HEK293 (cell line): Measurements from ENCODE around the gene XPO5.

Source experiments
- EGR2 ChIP-seq: fragments of 450-650 bp; formaldehyde crosslinking; IDR thresholded peaks from 2 replicates; pipeline ENCODE4 v1.5.1; 2016; ENCODE audit warnings: low read depth, missing biosample characterization, missing genetic modification characterization
- GLI2 ChIP-seq: fragments of 450-650 bp; formaldehyde crosslinking; IDR thresholded peaks from 2 replicates; pipeline ENCODE4; 2017; ENCODE audit warnings: missing biosample characterization, missing genetic modification characterization, low read depth, borderline replicate concordance
- IKZF3 ChIP-seq: fragments of 450-650 bp; IDR thresholded peaks from 2 replicates; pipeline ENCODE4 v1.5.0; 2018; ENCODE audit warnings: missing biosample characterization, mild to moderate bottlenecking, missing genetic modification characterization, moderate library complexity
- KLF10 ChIP-seq: fragments of 450-650 bp; IDR thresholded peaks from 2 replicates; pipeline ENCODE4 v1.5.1; 2018; ENCODE audit warnings: missing biosample characterization, mild to moderate bottlenecking, missing genetic modification characterization
- KLF16 ChIP-seq: fragments of 450-650 bp; formaldehyde crosslinking; IDR thresholded peaks from 2 replicates; pipeline ENCODE4 v1.5.1; 2017; ENCODE audit warnings: missing biosample characterization, missing genetic modification characterization
- KLF17 ChIP-seq: fragments of 450-650 bp; formaldehyde crosslinking; IDR thresholded peaks from 2 replicates; pipeline ENCODE4 v1.5.1; 2016; ENCODE audit warnings: missing biosample characterization, missing genetic modification characterization
- TRIM28 ChIP-seq: IDR thresholded peaks from 2 replicates; pipeline ENCODE4 v1.6.1; 2011; ENCODE audit warnings: low read length, control low read depth, borderline replicate concordance
- ZBTB8A ChIP-seq: fragments of 450-650 bp; formaldehyde crosslinking; IDR thresholded peaks from 2 replicates; pipeline ENCODE4 v1.5.1; 2016; ENCODE audit warnings: missing biosample characterization, missing genetic modification characterization
- ZNF148 ChIP-seq: fragments of 450-650 bp; formaldehyde crosslinking; IDR thresholded peaks from 2 replicates; pipeline ENCODE4 v1.5.0; 2017; ENCODE audit warnings: missing biosample characterization, missing genetic modification characterization, borderline replicate concordance
- ZNF18 ChIP-seq: fragments of 450-650 bp; formaldehyde crosslinking; IDR thresholded peaks from 2 replicates; pipeline ENCODE4 v1.5.1; 2016; ENCODE audit warnings: missing biosample characterization, missing genetic modification characterization
- ZNF2 ChIP-seq: fragments of 450-650 bp; formaldehyde crosslinking; IDR thresholded peaks from 2 replicates; pipeline ENCODE4 v1.5.1; 2016; ENCODE audit warnings: missing biosample characterization, missing genetic modification characterization
- ZNF311 ChIP-seq: fragments of 450-650 bp; formaldehyde crosslinking; IDR thresholded peaks from 2 replicates; pipeline ENCODE4 v1.5.1; 2017; ENCODE audit warnings: missing biosample characterization, missing genetic modification characterization, borderline replicate concordance
- ZNF350 ChIP-seq: fragments of 450-650 bp; formaldehyde crosslinking; IDR thresholded peaks from 2 replicates; pipeline ENCODE4 v1.5.0; 2017; ENCODE audit warnings: missing biosample characterization, mild to moderate bottlenecking, missing genetic modification characterization
- ZNF354C ChIP-seq: fragments of 450-650 bp; formaldehyde crosslinking; IDR thresholded peaks from 2 replicates; pipeline ENCODE4 v1.5.1; 2016; ENCODE audit warnings: missing biosample characterization, missing genetic modification characterization, low read depth, borderline replicate concordance
- ZNF426 ChIP-seq: fragments of 450-650 bp; formaldehyde crosslinking; IDR thresholded peaks from 2 replicates; pipeline ENCODE4 v1.5.1; 2017; ENCODE audit warnings: missing biosample characterization, missing genetic modification characterization, mild to moderate bottlenecking, inconsistent platforms, moderate library complexity
- ZNF501 ChIP-seq: fragments of 450-650 bp; formaldehyde crosslinking; IDR thresholded peaks from 2 replicates; pipeline ENCODE4 v1.5.1; 2016; ENCODE audit warnings: missing biosample characterization, missing genetic modification characterization
- ZNF521 ChIP-seq: fragments of 450-650 bp; formaldehyde crosslinking; IDR thresholded peaks from 2 replicates; pipeline ENCODE4 v1.5.1; 2017; ENCODE audit warnings: missing biosample characterization, mild to moderate bottlenecking, missing genetic modification characterization
- ZNF529 ChIP-seq: fragments of 450-650 bp; formaldehyde crosslinking; IDR thresholded peaks from 2 replicates; pipeline ENCODE4 v1.5.1; 2017; ENCODE audit warnings: missing genetic modification characterization, missing biosample characterization; ENCODE audit not compliant: insufficient replicate concordance
- ZNF530 ChIP-seq: fragments of 450-650 bp; formaldehyde crosslinking; IDR thresholded peaks from 2 replicates; pipeline ENCODE4 v1.5.1; 2016; ENCODE audit warnings: low read depth, missing biosample characterization, missing genetic modification characterization
- ZNF639 ChIP-seq: fragments of 450-650 bp; formaldehyde crosslinking; IDR thresholded peaks from 2 replicates; pipeline ENCODE4 v1.5.1; 2016; ENCODE audit warnings: missing biosample characterization, missing genetic modification characterization
- ZNF747 ChIP-seq: fragments of 450-650 bp; formaldehyde crosslinking; IDR thresholded peaks from 2 replicates; pipeline ENCODE4 v1.5.1; 2016; ENCODE audit warnings: missing biosample characterization, missing genetic modification characterization
- ZNF768 ChIP-seq: fragments of 450-650 bp; formaldehyde crosslinking; IDR thresholded peaks from 2 replicates; pipeline ENCODE4 v1.5.1; 2018; ENCODE audit warnings: missing biosample characterization, mild to moderate bottlenecking, missing genetic modification characterization
- TF ChIP-seq, protein P1 (sequence below): fragments of 450-650 bp; formaldehyde crosslinking; IDR thresholded peaks from 2 replicates; pipeline ENCODE4 v1.5.1; 2016; ENCODE audit warnings: missing biosample characterization, missing genetic modification characterization
- TF ChIP-seq, protein P2 (sequence below): fragments of 450-650 bp; formaldehyde crosslinking; conservative IDR thresholded peaks from 2 replicates; pipeline ENCODE4 v1.5.1; 2016; ENCODE audit warnings: low read depth, missing biosample characterization, missing genetic modification characterization
- TF ChIP-seq, protein P3 (sequence below): fragments of 450-650 bp; formaldehyde crosslinking; IDR thresholded peaks from 2 replicates; pipeline ENCODE4 v1.5.1; 2016; ENCODE audit warnings: missing biosample characterization, missing genetic modification characterization, low read depth

XPO5 gene

GRCh38 chr6:43575105-43575771, 600 bp downstream of the XPO5 start (continued):
- TF ChIP-seq KLF10 (tag by site-specific recombination) = no peak
- TF ChIP-seq ZNF747 = no peak
- no peak for TF ChIP-seq ZNF18 (tag by site-specific recombination)
- TF ChIP-seq ZNF501 = no peak; the same call in 1 of the 2 replicates
- no peak for TF ChIP-seq ZNF521 (tag by site-specific recombination)
- no peak for TF ChIP-seq ZNF530
- TF ChIP-seq ZNF426 = no peak
- peak; percentile 90 for TF ChIP-seq KLF16
- no peak for TF ChIP-seq TRIM28
- no peak for TF ChIP-seq ZNF354C (tag by site-specific recombination)
- no peak for TF ChIP-seq GLI2 (tag by site-specific recombination)
- peak; percentile 94; the same call in 1 of the 2 replicates for TF ChIP-seq ZNF2 (tag by site-specific recombination)
- no peak for TF ChIP-seq ZNF768 (tag by site-specific recombination)
- no peak; the same call in none of the 2 replicates for TF ChIP-seq ZNF639 (tag by site-specific recombination)
- peak; percentile 54; the same call in 1 of the 2 replicates for TF ChIP-seq KLF17 (tag by site-specific recombination)
- TF ChIP-seq ZNF148 (tag by site-specific recombination) = no peak
- no peak for TF ChIP-seq ZNF529 (tag by site-specific recombination)
- no peak; the same call in 1 of the 2 replicates for TF ChIP-seq EGR2
- TF ChIP-seq, protein P1, sequence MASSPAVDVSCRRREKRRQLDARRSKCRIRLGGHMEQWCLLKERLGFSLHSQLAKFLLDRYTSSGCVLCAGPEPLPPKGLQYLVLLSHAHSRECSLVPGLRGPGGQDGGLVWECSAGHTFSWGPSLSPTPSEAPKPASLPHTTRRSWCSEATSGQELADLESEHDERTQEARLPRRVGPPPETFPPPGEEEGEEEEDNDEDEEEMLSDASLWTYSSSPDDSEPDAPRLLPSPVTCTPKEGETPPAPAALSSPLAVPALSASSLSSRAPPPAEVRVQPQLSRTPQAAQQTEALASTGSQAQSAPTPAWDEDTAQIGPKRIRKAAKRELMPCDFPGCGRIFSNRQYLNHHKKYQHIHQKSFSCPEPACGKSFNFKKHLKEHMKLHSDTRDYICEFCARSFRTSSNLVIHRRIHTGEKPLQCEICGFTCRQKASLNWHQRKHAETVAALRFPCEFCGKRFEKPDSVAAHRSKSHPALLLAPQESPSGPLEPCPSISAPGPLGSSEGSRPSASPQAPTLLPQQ (tag by site-specific recombination) = no peak
- no peak; the same call in 1 of the 2 replicates for TF ChIP-seq IKZF3 (tag by site-specific recombination)
- peak; percentile 83 for TF ChIP-seq ZBTB8A (tag by site-specific recombination)
- TF ChIP-seq, protein P2, sequence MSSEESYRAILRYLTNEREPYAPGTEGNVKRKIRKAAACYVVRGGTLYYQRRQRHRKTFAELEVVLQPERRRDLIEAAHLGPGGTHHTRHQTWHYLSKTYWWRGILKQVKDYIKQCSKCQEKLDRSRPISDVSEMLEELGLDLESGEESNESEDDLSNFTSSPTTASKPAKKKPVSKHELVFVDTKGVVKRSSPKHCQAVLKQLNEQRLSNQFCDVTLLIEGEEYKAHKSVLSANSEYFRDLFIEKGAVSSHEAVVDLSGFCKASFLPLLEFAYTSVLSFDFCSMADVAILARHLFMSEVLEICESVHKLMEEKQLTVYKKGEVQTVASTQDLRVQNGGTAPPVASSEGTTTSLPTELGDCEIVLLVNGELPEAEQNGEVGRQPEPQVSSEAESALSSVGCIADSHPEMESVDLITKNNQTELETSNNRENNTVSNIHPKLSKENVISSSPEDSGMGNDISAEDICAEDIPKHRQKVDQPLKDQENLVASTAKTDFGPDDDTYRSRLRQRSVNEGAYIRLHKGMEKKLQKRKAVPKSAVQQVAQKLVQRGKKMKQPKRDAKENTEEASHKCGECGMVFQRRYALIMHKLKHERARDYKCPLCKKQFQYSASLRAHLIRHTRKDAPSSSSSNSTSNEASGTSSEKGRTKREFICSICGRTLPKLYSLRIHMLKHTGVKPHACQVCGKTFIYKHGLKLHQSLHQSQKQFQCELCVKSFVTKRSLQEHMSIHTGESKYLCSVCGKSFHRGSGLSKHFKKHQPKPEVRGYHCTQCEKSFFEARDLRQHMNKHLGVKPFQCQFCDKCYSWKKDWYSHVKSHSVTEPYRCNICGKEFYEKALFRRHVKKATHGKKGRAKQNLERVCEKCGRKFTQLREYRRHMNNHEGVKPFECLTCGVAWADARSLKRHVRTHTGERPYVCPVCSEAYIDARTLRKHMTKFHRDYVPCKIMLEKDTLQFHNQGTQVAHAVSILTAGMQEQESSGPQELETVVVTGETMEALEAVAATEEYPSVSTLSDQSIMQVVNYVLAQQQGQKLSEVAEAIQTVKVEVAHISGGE = peak; percentile 30; the same call in 1 of the 2 replicates
- TF ChIP-seq ZNF311 (tag by site-specific recombination) = no peak
- TF ChIP-seq ZNF350 (tag by site-specific recombination) = no peak
- TF ChIP-seq, protein P3, sequence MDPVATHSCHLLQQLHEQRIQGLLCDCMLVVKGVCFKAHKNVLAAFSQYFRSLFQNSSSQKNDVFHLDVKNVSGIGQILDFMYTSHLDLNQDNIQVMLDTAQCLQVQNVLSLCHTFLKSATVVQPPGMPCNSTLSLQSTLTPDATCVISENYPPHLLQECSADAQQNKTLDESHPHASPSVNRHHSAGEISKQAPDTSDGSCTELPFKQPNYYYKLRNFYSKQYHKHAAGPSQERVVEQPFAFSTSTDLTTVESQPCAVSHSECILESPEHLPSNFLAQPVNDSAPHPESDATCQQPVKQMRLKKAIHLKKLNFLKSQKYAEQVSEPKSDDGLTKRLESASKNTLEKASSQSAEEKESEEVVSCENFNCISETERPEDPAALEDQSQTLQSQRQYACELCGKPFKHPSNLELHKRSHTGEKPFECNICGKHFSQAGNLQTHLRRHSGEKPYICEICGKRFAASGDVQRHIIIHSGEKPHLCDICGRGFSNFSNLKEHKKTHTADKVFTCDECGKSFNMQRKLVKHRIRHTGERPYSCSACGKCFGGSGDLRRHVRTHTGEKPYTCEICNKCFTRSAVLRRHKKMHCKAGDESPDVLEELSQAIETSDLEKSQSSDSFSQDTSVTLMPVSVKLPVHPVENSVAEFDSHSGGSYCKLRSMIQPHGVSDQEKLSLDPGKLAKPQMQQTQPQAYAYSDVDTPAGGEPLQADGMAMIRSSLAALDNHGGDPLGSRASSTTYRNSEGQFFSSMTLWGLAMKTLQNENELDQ (tag by site-specific recombination) = no peak
